Measurements from ENCODE around the gene DARS1.

DARS1 gene

GRCh38 chr2:136019306-136019705 is 33.9 kb upstream of the DARS1 start:
- no peak for DNase-seq
- in situ Hi-C loops (cut with HindIII; ENCODE audit: low pct_ligation_motif_present, low pct_unique_long_range_greater_than_20kb, low sequenced_read_pairs) = no loop called here

GRCh38 chr2:136017786-136018185 is 32.4 kb upstream of the DARS1 start:
- DNase-seq = no peak
- in situ Hi-C loops (cut with HindIII; ENCODE audit: low pct_ligation_motif_present, low pct_unique_long_range_greater_than_20kb, low sequenced_read_pairs) = no loop called here

GRCh38 chr2:136016836-136017235 is 31.4 kb upstream of the DARS1 start:
- in situ Hi-C loops (cut with HindIII; ENCODE audit: low pct_ligation_motif_present, low pct_unique_long_range_greater_than_20kb, low sequenced_read_pairs) = no loop called here
- no peak for DNase-seq

GRCh38 chr2:136016427-136016826 is 31.0 kb upstream of the DARS1 start:
- in situ Hi-C loops (cut with HindIII; ENCODE audit: low pct_ligation_motif_present, low pct_unique_long_range_greater_than_20kb, low sequenced_read_pairs) = no loop called here
- DNase-seq = no peak

- in situ Hi-C loops (cut with HindIII; ENCODE audit: low pct_ligation_motif_present, low pct_unique_long_range_greater_than_20kb, low sequenced_read_pairs) = no loop called here
- no peak for DNase-seq
Observed at GRCh38 chr2:136015699-136016098, 30.3 kb upstream of the DARS1 start.

GRCh38 chr2:136014411-136014810 is 29.0 kb upstream of the DARS1 start:
- no peak for DNase-seq
- in situ Hi-C loops (cut with HindIII; ENCODE audit: low pct_ligation_motif_present, low pct_unique_long_range_greater_than_20kb, low sequenced_read_pairs) = no loop called here

- in situ Hi-C loops (cut with HindIII; ENCODE audit: low pct_ligation_motif_present, low pct_unique_long_range_greater_than_20kb, low sequenced_read_pairs) = no loop called here
- peak; percentile 38 for DNase-seq
Observed at GRCh38 chr2:136013955-136014354, 28.5 kb upstream of the DARS1 start.

- no peak for DNase-seq
- in situ Hi-C loops (cut with HindIII; ENCODE audit: low pct_ligation_motif_present, low pct_unique_long_range_greater_than_20kb, low sequenced_read_pairs) = no loop called here
Observed at GRCh38 chr2:136013136-136013685, 27.8 kb upstream of the DARS1 start.

- DNase-seq = no peak
- in situ Hi-C loops (cut with HindIII; ENCODE audit: low pct_ligation_motif_present, low pct_unique_long_range_greater_than_20kb, low sequenced_read_pairs) = no loop called here
Observed at GRCh38 chr2:136012315-136012714, 26.9 kb upstream of the DARS1 start.

GRCh38 chr2:136010126-136010525 is 24.7 kb upstream of the DARS1 start:
- DNase-seq = no peak
- in situ Hi-C loops (cut with HindIII; ENCODE audit: low pct_ligation_motif_present, low pct_unique_long_range_greater_than_20kb, low sequenced_read_pairs) = no loop called here

- in situ Hi-C loops (cut with HindIII; ENCODE audit: low pct_ligation_motif_present, low pct_unique_long_range_greater_than_20kb, low sequenced_read_pairs) = no loop called here
- no peak for DNase-seq
Observed at GRCh38 chr2:136008205-136008865, 22.9 kb upstream of the DARS1 start.

- DNase-seq = peak; percentile 58
Observed at GRCh38 chr2:136006658-136007057, 21.2 kb upstream of the DARS1 start.

GRCh38 chr2:136005462-136006196 is 20.2 kb upstream of the DARS1 start:
- in situ Hi-C loops (cut with HindIII; ENCODE audit: low pct_ligation_motif_present, low pct_unique_long_range_greater_than_20kb, low sequenced_read_pairs) = no loop called here

More at GRCh38 chr2:136006658-136007057, 21.2 kb upstream of the DARS1 start:
- in situ Hi-C loops (cut with HindIII; ENCODE audit: low pct_ligation_motif_present, low pct_unique_long_range_greater_than_20kb, low sequenced_read_pairs) = no loop called here

GRCh38 chr2:136004965-136005364 is 19.5 kb upstream of the DARS1 start:
- in situ Hi-C loops (cut with HindIII; ENCODE audit: low pct_ligation_motif_present, low pct_unique_long_range_greater_than_20kb, low sequenced_read_pairs) = no loop called here
- DNase-seq = no peak

More at GRCh38 chr2:136005462-136006196, 20.2 kb upstream of the DARS1 start:
- no peak for DNase-seq

GRCh38 chr2:136001131-136001530 is 15.7 kb upstream of the DARS1 start:
- in situ Hi-C loops (cut with HindIII; ENCODE audit: low pct_ligation_motif_present, low pct_unique_long_range_greater_than_20kb, low sequenced_read_pairs) = no loop called here
- no peak for DNase-seq

- no peak for DNase-seq
- in situ Hi-C loops (cut with HindIII; ENCODE audit: low pct_ligation_motif_present, low pct_unique_long_range_greater_than_20kb, low sequenced_read_pairs) = no loop called here
Observed at GRCh38 chr2:136000502-136000901, 15.1 kb upstream of the DARS1 start.

- DNase-seq = no peak
- in situ Hi-C loops (cut with HindIII; ENCODE audit: low pct_ligation_motif_present, low pct_unique_long_range_greater_than_20kb, low sequenced_read_pairs) = no loop called here
Observed at GRCh38 chr2:135999899-136000298, 14.5 kb upstream of the DARS1 start.

- no peak for DNase-seq
Observed at GRCh38 chr2:135998879-135999278, 13.5 kb upstream of the DARS1 start.

GRCh38 chr2:135997380-135997779 is 12.0 kb upstream of the DARS1 start:
- DNase-seq = peak; percentile 65
- in situ Hi-C loops (cut with HindIII; ENCODE audit: low pct_ligation_motif_present, low pct_unique_long_range_greater_than_20kb, low sequenced_read_pairs) = no loop called here

More at GRCh38 chr2:135998879-135999278, 13.5 kb upstream of the DARS1 start:
- in situ Hi-C loops (cut with HindIII; ENCODE audit: low pct_ligation_motif_present, low pct_unique_long_range_greater_than_20kb, low sequenced_read_pairs) = no loop called here

- in situ Hi-C loops (cut with HindIII; ENCODE audit: low pct_ligation_motif_present, low pct_unique_long_range_greater_than_20kb, low sequenced_read_pairs) = no loop called here
- DNase-seq = no peak
Observed at GRCh38 chr2:135996304-135996703, 10.9 kb upstream of the DARS1 start.

All from ACHN (cell line).